Subcutaneous abdominal adipose tissue (tissue), 5 donors: ENCODE results near the gene ZFYVE28.

Source experiments
- H3K27ac ChIP-seq: one replicate; pipeline ENCODE4 v1.7.0; 2013; ENCODE audit warnings: low read depth, mild to moderate bottlenecking, inconsistent platforms, low read length, moderate library complexity
- H3K27me3 ChIP-seq, 5 donors: one replicate each; pipeline ENCODE4 v1.7.0; 2013; ENCODE audit warnings: low read length in 5 of 5, inconsistent platforms in 1 of 5; ENCODE audit not compliant: control insufficient read depth in 5 of 5, insufficient read depth in 4 of 5
- H3K36me3 ChIP-seq, 5 donors: one replicate each; pipeline ENCODE4 v1.7.0; 2013; ENCODE audit warnings: low read length in 5 of 5; ENCODE audit not compliant: control insufficient read depth in 5 of 5, insufficient read depth in 5 of 5
- H3K4me1 ChIP-seq, 5 donors: one replicate each; pipeline ENCODE4 v1.7.0; 2013; ENCODE audit warnings: low read length in 5 of 5, mild to moderate bottlenecking in 3 of 5, moderate library complexity in 1 of 5; ENCODE audit not compliant: control insufficient read depth in 5 of 5, insufficient read depth in 5 of 5
- H3K4me3 ChIP-seq, 5 donors: one replicate each; pipeline ENCODE4 v1.7.0; 2013; ENCODE audit warnings: low read length in 5 of 5, low read depth in 1 of 5
- H3K9ac ChIP-seq, 5 donors: one replicate each; pipeline ENCODE4 v1.7.0; 2013; ENCODE audit warnings: low read length in 5 of 5, mild to moderate bottlenecking in 4 of 5, moderate library complexity in 3 of 5
- H3K9me3 ChIP-seq, 5 donors: one replicate each; pipeline ENCODE4 v1.7.0; 2013; ENCODE audit warnings: low read length in 5 of 5; ENCODE audit not compliant: control insufficient read depth in 5 of 5
- donor health status: healthy.
- donor health status: healthy.
- donor health status: healthy.
- donor health status: healthy.
- donor health status: healthy.

The ZFYVE28 gene

GRCh38 chr4:2322841-2323240, 95.6 kb downstream of the ZFYVE28 start:
- H3K27ac ChIP-seq, result no peak overlapping the region
- no peaks in the 10 kb centered on the region for H3K27me3 ChIP-seq
- no peaks in the 10 kb centered on the region for H3K4me1 ChIP-seq
- H3K9me3 ChIP-seq, result peaks cover 0 to 11% (median 9%) of the 10 kb centered on the region in 5 donors
- H3K4me3 ChIP-seq, result no peak overlapping the region
- no peak overlapping the region for H3K9ac ChIP-seq
- no peaks in the 10 kb centered on the region for H3K36me3 ChIP-seq

DNA sequence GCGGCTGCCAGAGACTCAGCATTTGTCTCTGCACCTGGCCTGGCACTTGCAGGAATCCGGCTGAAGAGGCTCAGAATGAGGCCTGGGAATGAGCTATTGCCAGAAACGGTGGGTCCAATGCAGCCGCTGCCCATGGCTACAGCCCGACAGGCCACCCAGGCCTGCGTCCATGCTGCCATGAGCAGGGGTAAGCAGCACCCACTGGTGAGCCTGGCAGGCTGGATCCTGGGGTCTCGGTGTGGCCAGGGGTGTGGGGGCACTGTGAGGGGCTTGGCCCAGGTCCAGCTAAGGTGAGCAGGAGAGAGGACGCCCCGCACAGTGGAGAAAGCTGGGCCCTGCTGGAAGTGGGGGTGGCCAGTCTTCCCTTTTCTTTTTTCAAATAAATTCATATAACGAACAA, 96.2 kb downstream of the ZFYVE28 start:
- no peaks in the 10 kb centered on the region for H3K36me3 ChIP-seq
- no peak overlapping the region for H3K27ac ChIP-seq
- H3K4me1 ChIP-seq, result no peaks in the 10 kb centered on the region
- H3K9ac ChIP-seq, result no peak overlapping the region
- H3K9me3 ChIP-seq, result peaks cover 0 to 6% (median 3%) of the 10 kb centered on the region in 5 donors
- no peak overlapping the region for H3K4me3 ChIP-seq
- no peaks in the 10 kb centered on the region for H3K27me3 ChIP-seq

GRCh38 chr4:2321279-2322196, 96.9 kb downstream of the ZFYVE28 start:
- Histone ChIP-seq H3K4me1 (no peaks in the 10 kb centered on the region), H3K9me3 (peaks cover 0 to 6% (median 3%) of the 10 kb centered on the region in 5 donors), H3K36me3 (no peaks in the 10 kb centered on the region), H3K27ac (no peak overlapping the region), H3K9ac (no peak overlapping the region), H3K27me3 (no peaks in the 10 kb centered on the region), H3K4me3 (no peak overlapping the region)

GRCh38 chr4:2320746-2321145, 97.7 kb downstream of the ZFYVE28 start:
- peaks cover 0 to 3% (median 0%) of the 10 kb centered on the region in 5 donors for H3K9me3 ChIP-seq
- H3K4me1 ChIP-seq, result no peaks in the 10 kb centered on the region
- H3K27me3 ChIP-seq, result no peaks in the 10 kb centered on the region
- no peak overlapping the region for H3K4me3 ChIP-seq
- H3K9ac ChIP-seq, result no peak overlapping the region
- no peaks in the 10 kb centered on the region for H3K36me3 ChIP-seq
- no peak overlapping the region for H3K27ac ChIP-seq

GRCh38 chr4:2320152-2320551, 98.3 kb downstream of the ZFYVE28 start:
- Histone ChIP-seq H3K9me3 (peaks cover 0 to 4% (median 0%) of the 10 kb centered on the region in 5 donors), H3K36me3 (no peaks in the 10 kb centered on the region), H3K4me1 (no peaks in the 10 kb centered on the region), H3K27me3 (no peaks in the 10 kb centered on the region), H3K4me3 (no peak overlapping the region), H3K9ac (no peak overlapping the region), H3K27ac (no peak overlapping the region)

DNA sequence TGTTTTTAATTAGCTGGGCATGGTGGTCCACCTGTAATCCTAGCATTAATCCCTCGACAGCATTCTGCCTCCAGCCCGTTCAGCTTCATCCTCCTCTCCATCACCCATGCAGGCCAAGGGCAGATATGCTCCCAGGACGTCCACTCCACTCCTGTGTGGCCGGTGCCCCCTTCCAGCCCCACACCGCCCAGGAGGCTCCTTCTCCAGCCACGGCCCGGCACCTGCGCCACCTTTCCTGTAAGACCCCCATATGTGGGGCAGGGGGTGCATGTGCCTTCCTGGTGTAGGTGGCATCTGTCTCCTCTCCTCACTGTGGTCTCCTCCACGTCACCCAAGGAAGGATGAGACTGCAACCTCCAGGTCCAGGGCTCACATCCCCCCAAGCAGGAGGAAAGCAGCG, 99.6 kb downstream of the ZFYVE28 start:
- H3K27me3 ChIP-seq, result no peaks in the 10 kb centered on the region
- no peak overlapping the region for H3K9ac ChIP-seq
- H3K4me3 ChIP-seq, result no peak overlapping the region
- H3K4me1 ChIP-seq, result no peaks in the 10 kb centered on the region
- H3K9me3 ChIP-seq, result peaks cover 0 to 4% (median 0%) of the 10 kb centered on the region in 5 donors
- H3K27ac ChIP-seq, result no peak overlapping the region
- no peaks in the 10 kb centered on the region for H3K36me3 ChIP-seq

- H3K4me3 ChIP-seq, result no peak overlapping the region
Observed at GRCh38 chr4:2318476-2318875, 100.0 kb downstream of the ZFYVE28 start.

DNA sequence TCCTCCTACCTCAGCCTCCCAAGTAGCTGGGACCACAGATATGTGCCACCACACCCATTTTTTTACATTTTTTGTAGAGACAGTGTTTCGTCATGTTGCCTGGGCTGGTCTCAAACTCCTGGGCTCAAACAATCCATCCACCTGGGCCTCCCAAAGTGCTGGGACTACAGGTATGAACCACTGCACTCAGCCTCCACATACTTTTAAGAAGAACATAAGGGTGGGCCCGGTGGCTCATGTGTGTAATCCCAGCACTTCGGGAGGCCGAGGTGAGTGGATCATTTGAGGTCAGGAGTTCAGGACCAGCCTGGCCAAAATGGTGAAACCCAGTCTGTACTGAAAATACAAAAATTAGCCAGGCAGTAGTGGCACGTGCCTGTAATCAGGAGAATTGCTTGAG, 105.1 kb downstream of the ZFYVE28 start:
- H3K4me3 ChIP-seq, result no peak overlapping the region

More at GRCh38 chr4:2318476-2318875, 100.0 kb downstream of the ZFYVE28 start:
- Histone ChIP-seq H3K9ac (no peak overlapping the region), H3K27ac (no peak overlapping the region), H3K27me3 (no peaks in the 10 kb centered on the region), H3K36me3 (no peaks in the 10 kb centered on the region), H3K4me1 (no peaks in the 10 kb centered on the region), H3K9me3 (peaks cover 0 to 4% (median 0%) of the 10 kb centered on the region in 5 donors)

DNA sequence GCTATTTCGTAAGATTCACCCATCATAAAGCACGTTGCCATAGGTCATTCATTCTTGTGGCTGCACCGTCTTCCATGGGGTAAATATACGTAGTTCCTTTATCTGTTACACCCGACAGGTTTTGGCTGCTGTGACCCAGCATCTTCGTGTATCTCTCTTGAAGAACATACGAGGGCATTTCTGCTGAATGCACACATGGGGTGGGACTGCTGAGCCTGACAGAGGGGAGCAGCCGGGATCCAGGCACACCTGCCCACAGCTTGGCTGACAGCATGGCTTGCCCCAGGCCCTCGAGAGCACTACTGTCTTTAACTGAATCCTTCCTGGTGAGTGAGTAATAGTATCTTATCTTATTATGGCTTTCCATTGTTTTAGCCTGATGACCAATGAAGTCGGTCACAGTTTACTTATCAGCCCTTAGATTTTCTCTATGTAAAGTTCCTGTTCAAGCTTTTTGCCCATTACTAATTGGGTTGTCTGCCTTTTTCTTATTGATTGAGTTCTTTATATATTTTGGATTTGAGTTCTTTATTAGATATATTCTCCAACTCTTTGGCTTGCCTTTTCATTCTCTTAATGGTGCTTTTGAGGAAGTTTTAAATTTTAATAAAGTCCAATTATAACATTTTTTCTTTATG, 111.6 kb downstream of the ZFYVE28 start:
- Histone ChIP-seq H3K9ac (no peak overlapping the region), H3K4me3 (no peak overlapping the region), H3K27ac (no peak overlapping the region), H3K9me3 (peaks cover 0 to 18% (median 12%) of the 10 kb centered on the region in 5 donors), H3K4me1 (no peaks in the 10 kb centered on the region), H3K36me3 (peaks cover 0 to 4% (median 0%) of the 10 kb centered on the region in 5 donors), H3K27me3 (no peaks in the 10 kb centered on the region)

More for the DNA sequence above, 105.1 kb downstream of the ZFYVE28 start:
- Histone ChIP-seq H3K27me3 (no peaks in the 10 kb centered on the region), H3K9ac (no peak overlapping the region), H3K4me1 (no peaks in the 10 kb centered on the region), H3K27ac (no peak overlapping the region), H3K9me3 (peaks cover 0 to 8% (median 2%) of the 10 kb centered on the region in 5 donors), H3K36me3 (no peaks in the 10 kb centered on the region)
